COR-L47 (cell line): Measurements from ENCODE around the gene CORO2B.
A peak's percentile ranks its signal among the peaks of the same experiment; 100 is the strongest.

Source experiments
- DNase-seq: peaks from one replicate; lab custom pipeline; 2025; lab: John Stamatoyannopoulos, UW

Gene CORO2B, protein sequence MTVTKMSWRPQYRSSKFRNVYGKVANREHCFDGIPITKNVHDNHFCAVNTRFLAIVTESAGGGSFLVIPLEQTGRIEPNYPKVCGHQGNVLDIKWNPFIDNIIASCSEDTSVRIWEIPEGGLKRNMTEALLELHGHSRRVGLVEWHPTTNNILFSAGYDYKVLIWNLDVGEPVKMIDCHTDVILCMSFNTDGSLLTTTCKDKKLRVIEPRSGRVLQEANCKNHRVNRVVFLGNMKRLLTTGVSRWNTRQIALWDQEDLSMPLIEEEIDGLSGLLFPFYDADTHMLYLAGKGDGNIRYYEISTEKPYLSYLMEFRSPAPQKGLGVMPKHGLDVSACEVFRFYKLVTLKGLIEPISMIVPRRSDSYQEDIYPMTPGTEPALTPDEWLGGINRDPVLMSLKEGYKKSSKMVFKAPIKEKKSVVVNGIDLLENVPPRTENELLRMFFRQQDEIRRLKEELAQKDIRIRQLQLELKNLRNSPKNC

GRCh38 chr15:68578980-68579935 lies at the start of gene CORO2B:
Gene CORO2B (plus strand): TSS chr15:68578993. CDS start chr15:68579263, 270 bp downstream.
- DNase-seq = peak; percentile 91

DNA sequence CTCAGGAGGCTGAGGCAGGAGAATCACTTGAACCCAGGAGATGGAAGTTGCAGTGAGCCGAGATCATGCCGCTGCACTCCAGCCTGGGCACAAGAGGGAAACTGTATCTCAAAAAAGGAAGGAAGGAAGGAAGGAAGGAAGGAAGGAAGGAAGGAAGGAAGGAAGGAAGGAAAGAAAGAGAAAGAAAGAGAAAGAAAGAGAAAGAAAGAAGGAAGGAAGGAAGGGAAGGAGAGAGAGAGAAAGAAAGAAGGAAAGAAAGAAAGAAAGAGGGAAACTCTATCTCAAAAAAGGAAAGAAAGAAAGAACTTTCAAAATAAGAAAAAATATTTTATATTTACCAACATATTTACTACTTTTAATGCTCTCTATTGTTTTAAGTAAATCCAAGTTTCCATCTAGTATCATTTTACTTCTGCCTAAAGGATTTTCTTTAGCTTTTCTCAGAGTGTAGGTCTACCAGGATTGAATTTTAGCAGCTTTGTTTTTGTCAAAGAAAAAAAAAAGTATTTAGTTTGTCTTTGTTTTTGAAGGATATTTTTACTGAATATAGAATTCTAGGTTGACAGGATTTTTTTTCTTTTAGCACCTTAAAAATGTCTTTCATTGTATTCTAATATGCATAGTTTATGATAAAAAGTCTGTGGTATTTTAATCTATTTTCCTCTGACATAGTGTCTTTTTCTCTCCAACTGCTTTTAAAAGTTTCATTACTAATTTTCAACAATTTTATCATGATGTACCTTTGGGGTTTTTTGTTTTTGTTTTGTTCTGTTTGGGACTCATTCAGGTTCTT lies 47.2 kb upstream of the CORO2B start:
- no peak for DNase-seq

DNA sequence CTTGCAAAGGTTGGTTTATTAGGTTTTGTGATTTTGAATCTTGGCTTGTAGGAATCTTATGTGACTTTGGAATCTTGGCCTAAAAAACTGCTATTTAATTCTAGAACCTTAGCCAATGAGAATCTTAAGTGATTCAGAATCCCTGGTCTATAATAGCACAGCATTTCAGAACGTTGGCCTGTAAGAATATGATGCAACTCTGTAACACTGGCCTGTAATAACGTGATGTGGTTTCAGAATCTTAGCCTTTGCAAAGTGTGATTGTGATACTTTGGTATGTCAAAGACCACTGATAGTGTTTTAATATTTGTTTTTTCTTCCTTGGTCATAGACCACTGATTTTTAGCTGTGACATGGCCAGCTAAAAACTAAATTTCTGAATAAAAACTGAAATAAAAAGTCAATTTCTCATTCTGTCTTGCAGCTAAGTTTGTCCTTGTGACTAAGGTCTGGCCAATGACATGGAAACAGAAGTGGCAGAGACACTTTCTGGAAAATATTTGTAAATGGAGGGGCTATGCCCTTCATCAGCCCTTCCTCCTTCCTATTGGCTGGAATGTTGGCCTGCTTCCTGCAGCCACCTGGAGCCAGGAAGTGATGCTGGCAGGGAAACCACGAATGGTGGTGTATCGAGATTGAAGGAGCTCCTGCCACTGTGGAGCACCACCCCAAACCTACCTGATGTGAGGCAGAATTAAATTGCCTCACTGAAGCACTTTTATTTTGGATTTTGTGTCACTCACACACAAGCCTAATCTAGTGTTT lies 42.3 kb upstream of the CORO2B start:
- no peak for DNase-seq

GRCh38 chr15:68537097-68537496 lies 41.7 kb upstream of the CORO2B start:
- no peak for DNase-seq

DNA sequence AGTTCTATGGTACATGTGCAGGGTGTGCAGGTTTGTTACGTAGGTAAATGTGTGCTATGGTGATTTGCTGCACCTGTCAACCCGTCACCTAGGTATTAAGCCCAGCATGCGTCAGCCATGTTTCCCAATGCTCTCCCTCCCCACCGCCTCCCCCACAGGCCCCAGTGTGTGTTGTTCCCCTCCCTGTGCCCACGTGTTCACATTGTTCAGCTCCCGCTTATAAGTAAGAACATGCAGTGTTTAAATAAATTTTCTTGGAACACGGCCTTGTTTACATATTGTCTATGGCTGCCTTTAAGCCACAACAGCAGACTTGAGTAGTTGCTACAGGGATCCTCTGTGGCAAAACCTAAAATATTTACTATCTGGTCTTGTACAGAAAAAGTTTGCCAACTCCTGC lies 41.3 kb upstream of the CORO2B start:
- DNase-seq = no peak

DNA sequence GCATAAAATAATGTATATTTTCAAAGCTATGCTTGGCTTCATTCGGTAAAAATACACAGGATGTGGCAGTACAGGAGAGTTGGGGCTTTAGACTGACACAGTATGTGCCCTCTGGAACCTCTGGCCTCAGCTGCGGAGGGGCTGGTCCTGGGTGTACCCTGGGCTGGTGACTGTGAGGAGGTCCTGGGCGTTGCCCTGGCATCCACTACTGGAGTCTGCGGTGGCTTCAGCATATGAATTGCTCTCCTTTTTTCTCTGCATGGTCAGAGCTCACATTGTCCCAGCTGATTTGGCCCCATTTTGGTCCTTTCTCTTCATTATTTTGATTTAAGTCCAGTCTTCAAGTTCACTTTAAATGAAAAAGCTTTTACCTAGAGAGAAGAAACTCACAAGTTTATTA lies 40.5 kb upstream of the CORO2B start:
- no peak for DNase-seq

- DNase-seq = no peak
These were observed 37.0 kb upstream of the CORO2B start for GRCh38 chr15:68541743-68542142.

- no peak for DNase-seq
These were observed 36.4 kb upstream of the CORO2B start for GRCh38 chr15:68542348-68542747.

DNA sequence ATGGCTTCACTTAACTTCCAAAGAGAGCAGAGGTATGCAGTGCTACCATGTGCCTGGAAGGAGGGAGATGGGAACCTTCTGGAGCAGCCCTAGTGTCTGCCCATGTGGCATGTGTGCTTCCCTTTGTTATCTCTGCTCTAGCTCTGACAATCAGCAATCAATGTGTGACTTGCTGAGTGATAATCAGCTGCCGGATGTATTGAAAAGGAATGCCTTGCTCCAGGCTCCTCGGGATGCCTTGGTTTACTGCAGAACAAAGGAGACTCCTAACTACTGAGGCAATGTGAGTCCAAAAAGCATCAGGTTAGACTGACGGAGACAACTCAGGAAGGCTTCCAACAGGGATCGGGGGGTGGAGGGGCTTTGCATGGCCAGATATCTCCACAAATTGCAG lies 36.0 kb upstream of the CORO2B start:
- no peak for DNase-seq

DNA sequence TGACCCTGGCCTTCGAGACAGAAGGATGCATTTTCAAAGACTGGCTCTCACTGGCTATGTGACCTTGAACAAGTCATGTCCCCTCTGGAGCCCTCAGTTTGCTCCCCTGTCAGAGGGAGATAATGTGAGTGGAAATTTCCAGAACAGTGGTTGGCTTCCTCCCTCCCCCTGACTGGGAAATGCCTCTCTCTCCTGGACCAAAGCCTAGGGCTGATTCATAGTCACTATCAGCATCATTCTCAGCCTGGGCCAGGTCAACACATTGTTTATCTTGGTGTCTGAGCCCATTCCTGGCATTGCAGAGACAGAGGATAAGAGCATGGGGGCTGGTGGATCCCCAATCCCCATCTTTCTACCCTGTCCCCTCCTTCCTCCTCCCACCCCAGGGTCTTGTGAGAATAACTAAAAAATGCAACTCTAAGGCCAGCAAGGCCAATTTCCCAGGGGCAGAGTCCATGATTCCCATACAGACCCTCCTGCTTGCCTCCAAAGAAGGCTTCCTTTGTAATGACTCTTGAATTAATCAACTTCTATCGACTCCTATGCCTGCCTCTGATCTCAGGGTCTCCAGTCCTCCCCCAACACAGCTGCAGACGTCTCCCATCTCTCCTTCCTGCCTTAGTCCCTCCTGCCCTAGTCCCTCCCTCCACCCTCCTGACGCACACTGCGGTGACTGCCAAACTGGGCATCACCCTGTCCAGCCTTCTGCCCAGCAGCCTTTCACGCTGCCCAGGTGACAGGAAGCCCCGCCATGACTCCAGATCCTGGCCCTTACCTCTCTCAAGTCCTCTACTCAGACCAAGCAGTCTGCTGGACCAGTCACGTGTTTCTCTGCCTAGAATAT lies 35.4 kb upstream of the CORO2B start:
- no peak for DNase-seq

- DNase-seq = no peak
These were observed 32.5 kb upstream of the CORO2B start for GRCh38 chr15:68546318-68546717.

- no peak for DNase-seq
These were observed 30.4 kb upstream of the CORO2B start for GRCh38 chr15:68548364-68548763.

DNA sequence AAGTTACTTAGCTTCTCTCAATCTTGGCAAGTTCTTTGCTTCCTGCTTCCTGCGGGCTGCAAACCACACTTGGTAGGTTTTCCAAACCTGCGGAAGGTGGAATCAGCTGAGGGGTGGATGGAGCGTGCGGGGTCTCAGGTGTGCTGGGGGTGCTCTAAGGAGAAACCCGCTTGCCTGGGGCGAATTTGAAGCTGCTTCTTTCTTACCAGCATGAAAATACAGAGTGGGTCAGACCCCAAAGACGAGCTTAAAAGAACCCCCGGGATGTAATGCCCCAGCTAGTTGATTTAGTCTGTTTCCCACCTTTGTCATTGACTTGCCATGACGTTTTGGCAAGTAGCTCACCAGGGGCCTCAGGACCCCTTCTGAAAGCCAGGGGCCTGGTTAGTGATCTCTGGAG lies 28.8 kb upstream of the CORO2B start:
- DNase-seq = no peak

DNA sequence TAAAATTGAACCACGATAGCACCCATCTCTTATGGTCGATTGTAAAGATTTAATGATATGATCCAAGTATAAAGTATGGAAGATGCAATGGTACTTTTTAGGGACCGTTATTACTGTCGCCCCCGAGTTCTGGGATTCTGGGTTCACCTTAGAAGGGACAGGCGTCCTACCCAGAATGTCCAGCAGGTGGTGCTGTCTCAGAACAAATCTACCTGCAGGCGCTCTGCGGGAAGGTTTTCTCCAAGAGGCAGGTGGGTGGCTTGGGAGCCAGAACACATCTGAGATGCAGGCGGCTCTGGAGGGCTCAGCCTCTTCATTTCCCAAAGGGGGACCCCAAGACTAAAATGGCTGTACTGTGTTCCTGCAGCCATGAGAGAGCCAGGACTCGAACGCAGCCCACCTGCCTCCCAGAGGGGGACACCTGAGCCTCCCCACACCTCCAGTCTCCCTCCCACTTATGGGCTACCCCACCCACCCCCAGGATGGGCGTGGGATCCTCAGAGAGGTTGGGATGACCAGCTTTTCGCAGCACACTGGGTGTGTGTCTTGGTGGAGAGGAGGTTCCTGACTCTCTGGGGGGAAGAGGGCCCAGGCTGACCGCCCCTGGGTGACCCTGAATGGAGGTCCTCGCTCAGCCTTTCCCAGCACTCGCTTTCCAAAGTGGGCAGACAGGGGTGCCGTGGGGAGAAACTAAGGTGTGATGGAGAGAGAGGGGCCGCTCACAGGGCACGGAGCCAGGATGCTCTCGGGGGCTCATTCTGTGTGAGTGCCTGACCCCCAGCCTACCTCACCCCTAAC lies 28.1 kb upstream of the CORO2B start:
- peak; percentile 72 for DNase-seq

- DNase-seq = no peak
These were observed 27.5 kb upstream of the CORO2B start for GRCh38 chr15:68551296-68551635.

- DNase-seq = no peak
These were observed 26.4 kb upstream of the CORO2B start for GRCh38 chr15:68552344-68552743.

DNA sequence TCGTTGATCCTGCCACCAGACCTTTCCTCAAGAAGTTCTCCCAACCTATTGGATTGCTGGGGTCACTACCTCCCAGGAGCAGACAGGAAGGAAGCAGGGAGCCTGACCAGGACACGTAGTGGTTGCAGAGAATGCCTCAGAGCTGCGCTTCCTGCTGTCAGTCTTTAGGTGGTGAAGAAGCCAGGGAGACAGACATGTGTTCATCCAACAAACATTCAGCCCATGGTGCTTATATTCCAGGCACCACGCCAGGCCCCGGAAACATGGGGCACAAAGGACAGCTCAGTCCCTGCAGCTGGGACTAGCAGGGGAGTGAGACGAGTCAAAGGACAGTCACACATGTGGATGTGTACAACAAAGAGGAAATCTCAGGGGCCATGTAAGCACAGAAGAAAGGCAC lies 26.0 kb upstream of the CORO2B start:
- DNase-seq = peak; percentile 20

DNA sequence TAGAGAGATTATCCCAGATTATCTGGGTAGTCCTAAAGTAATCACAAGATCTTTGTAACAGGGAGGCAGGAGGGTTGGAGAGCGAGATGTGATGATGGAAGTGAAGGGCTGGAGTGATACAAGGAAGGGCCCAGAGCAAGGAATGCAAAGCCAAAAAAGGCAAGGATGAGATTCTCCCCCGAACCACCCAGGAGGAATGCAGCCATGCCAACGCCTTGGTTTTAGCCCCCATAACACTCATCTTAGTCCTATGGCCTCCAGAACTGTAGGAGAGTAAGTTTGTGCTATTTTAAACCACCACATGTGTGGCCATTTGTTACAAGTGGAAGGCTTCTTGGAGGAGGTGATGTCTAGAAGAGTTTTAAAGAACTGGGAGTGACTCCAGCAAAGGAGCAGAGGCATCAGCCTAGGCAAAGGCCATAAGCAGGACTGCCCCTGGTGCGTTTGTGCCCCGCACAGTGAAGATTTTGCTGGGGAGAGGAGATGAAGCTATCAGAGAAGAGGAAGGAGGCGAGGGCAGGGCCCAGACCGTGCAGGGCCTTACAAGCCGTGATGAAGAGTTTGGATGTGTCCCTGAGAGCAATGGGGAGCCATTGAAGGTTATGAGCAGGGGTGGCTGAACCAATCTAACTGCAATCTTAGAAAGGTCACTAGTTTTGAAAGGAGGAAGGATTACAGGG lies 25.3 kb upstream of the CORO2B start:
- DNase-seq = no peak
